HEK293T (cell line): ENCODE measurements around the gene SRMS.

Experiments
- CTCF ChIA-PET: fragments of 350-600 bp; formaldehyde crosslinking; extraction: SDS; loops from one replicate; lab custom pipeline; 2021; ENCODE audit warnings: antibody characterized with exemption, inconsistent platforms; lab: Yijun Ruan, JAX
- POLR2A ChIA-PET: fragments of 350-600 bp; formaldehyde crosslinking; extraction: SDS; loops from one replicate; lab custom pipeline; 2020; ENCODE audit warnings: antibody characterized with exemption, inconsistent platforms; lab: Yijun Ruan, JAX
- DNase-seq: peaks from one replicate; pipeline ENCODE4 v3.0.0; 2012; ENCODE audit warnings: mixed read lengths; ENCODE audit errors: extremely low spot score
- ARNT ChIP-seq: fragments of 450-650 bp; IDR thresholded peaks from 2 replicates; pipeline ENCODE4 v1.6.1; 2017; ENCODE audit warnings: mild to moderate bottlenecking
- BHLHE40 ChIP-seq: fragments of 450-650 bp; IDR thresholded peaks from 2 replicates; pipeline ENCODE4 v1.6.1; 2016; ENCODE audit warnings: mild to moderate bottlenecking, moderate library complexity, borderline replicate concordance
- CTBP1 ChIP-seq: fragments of 450-650 bp; IDR thresholded peaks from 2 replicates; pipeline ENCODE4 v1.6.1; 2016; ENCODE audit warnings: borderline replicate concordance
- ELF4 ChIP-seq: fragments of 450-650 bp; IDR thresholded peaks from 2 replicates; pipeline ENCODE4 v1.6.1; 2017; ENCODE audit warnings: antibody characterized with exemption
- FOXA1 ChIP-seq: fragments of 450-650 bp; IDR thresholded peaks from 2 replicates; pipeline ENCODE4 v1.6.1; 2016; ENCODE audit warnings: mild to moderate bottlenecking
- FOXK2 ChIP-seq: fragments of 450-650 bp; IDR thresholded peaks from 2 replicates; pipeline ENCODE4 v1.6.1; 2016; ENCODE audit warnings: mild to moderate bottlenecking
- FOXM1 ChIP-seq: fragments of 450-650 bp; IDR thresholded peaks from 2 replicates; pipeline ENCODE4 v1.6.1; 2017; ENCODE audit warnings: mild to moderate bottlenecking, borderline replicate concordance
- HDGF ChIP-seq: fragments of 450-650 bp; IDR thresholded peaks from 2 replicates; pipeline ENCODE4 v1.6.1; 2017; ENCODE audit warnings: antibody characterized with exemption, borderline replicate concordance
- L3MBTL2 ChIP-seq: fragments of 450-650 bp; conservative IDR thresholded peaks from 2 replicates; pipeline ENCODE4 v1.6.1; 2016; ENCODE audit warnings: mild to moderate bottlenecking
- LEF1 ChIP-seq: fragments of 450-650 bp; IDR thresholded peaks from 2 replicates; pipeline ENCODE4 v1.6.1; 2017; ENCODE audit warnings: mild to moderate bottlenecking, borderline replicate concordance
- NFRKB ChIP-seq: fragments of 450-650 bp; IDR thresholded peaks from 2 replicates; pipeline ENCODE4 v1.6.1; 2016; ENCODE audit warnings: mild to moderate bottlenecking, moderate library complexity
- SP1 ChIP-seq: fragments of 450-650 bp; IDR thresholded peaks from 2 replicates; pipeline ENCODE4 v1.6.1; 2017
- SUZ12 ChIP-seq: fragments of 450-650 bp; IDR thresholded peaks from 2 replicates; pipeline ENCODE4 v1.6.1; 2016; ENCODE audit warnings: mild to moderate bottlenecking
- TARDBP ChIP-seq: fragments of 450-650 bp; IDR thresholded peaks from 2 replicates; pipeline ENCODE4 v1.6.1; 2016
- ZNF384 ChIP-seq: fragments of 450-650 bp; IDR thresholded peaks from 2 replicates; pipeline ENCODE4 v1.6.1; 2016
- TF ChIP-seq, protein P1 (sequence below): fragments of 450-650 bp; IDR thresholded peaks from 2 replicates; pipeline ENCODE4 v1.6.1; 2016

The SRMS gene, protein sequence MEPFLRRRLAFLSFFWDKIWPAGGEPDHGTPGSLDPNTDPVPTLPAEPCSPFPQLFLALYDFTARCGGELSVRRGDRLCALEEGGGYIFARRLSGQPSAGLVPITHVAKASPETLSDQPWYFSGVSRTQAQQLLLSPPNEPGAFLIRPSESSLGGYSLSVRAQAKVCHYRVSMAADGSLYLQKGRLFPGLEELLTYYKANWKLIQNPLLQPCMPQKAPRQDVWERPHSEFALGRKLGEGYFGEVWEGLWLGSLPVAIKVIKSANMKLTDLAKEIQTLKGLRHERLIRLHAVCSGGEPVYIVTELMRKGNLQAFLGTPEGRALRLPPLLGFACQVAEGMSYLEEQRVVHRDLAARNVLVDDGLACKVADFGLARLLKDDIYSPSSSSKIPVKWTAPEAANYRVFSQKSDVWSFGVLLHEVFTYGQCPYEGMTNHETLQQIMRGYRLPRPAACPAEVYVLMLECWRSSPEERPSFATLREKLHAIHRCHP

DNA sequence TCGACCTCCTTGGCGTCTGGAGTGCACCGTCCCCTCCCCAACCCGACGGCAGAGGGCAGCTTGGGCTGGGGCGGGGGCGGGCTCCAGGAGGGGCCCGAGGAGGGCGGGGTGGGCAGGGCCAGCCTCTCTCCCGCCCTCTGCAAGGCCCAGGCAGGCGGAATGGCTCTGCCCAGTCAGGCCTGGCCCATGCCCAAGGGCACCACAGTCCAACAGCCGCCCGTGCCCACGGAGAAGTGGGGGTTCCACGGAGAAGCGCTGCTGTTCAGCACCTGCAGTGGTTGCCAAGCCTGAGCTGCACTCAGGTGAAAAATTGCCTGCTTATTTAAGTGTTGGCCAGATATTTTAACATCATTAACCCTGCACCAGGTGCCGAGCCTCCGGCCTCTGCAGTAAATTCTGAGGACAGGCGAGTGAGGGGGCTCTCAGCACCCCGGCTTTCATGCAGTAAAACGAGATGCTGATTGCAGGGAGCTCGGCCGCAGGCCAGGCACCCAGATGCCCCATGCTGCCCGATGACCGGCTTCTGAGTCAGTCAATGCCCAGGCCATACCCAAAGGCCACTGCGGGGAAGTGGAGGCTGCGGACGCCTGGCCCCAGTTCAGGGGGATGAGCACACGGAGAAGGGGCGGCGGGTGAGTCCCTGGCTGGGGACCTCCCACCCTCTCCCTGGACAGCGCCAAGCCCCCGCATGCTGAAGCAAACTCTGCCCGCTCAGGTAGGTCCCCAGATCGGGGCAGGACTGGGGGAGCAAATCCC is at the start of gene SRMS:
SRMS (minus strand) TSS at position 25 of the 756 bp plus-strand sequence. CDS start 286 bp downstream, outside the sequence.
- no peak for DNase-seq
- ChIA-PET POLR2A (interaction anchor here (1.1 kb wide), 1 partner anchor 27 kb away, joined by 5 read pairs; the partner anchor contains the start of gene PPDPF), CTCF (no interaction called here)
- no peak for TF ChIP-seq TARDBP
- TF ChIP-seq HDGF = no peak
- no peak for TF ChIP-seq ARNT
- TF ChIP-seq L3MBTL2 = no peak
- TF ChIP-seq SUZ12 = no peak
- TF ChIP-seq, protein P1, sequence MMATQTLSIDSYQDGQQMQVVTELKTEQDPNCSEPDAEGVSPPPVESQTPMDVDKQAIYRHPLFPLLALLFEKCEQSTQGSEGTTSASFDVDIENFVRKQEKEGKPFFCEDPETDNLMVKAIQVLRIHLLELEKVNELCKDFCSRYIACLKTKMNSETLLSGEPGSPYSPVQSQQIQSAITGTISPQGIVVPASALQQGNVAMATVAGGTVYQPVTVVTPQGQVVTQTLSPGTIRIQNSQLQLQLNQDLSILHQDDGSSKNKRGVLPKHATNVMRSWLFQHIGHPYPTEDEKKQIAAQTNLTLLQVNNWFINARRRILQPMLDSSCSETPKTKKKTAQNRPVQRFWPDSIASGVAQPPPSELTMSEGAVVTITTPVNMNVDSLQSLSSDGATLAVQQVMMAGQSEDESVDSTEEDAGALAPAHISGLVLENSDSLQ = no peak
- no peak for TF ChIP-seq FOXM1
- TF ChIP-seq BHLHE40 = no peak
- TF ChIP-seq CTBP1 = no peak
- no peak for TF ChIP-seq FOXA1
- no peak for TF ChIP-seq ZNF384
- no peak for TF ChIP-seq NFRKB
- TF ChIP-seq FOXK2 = no peak
- TF ChIP-seq SP1 = no peak
- TF ChIP-seq ELF4 = no peak
- no peak for TF ChIP-seq LEF1

- TF ChIP-seq LEF1 (no peak), TARDBP (no peak), SP1 (no peak), CTBP1 (no peak)
- no peak for DNase-seq
- CTCF ChIA-PET = no interaction called here
- POLR2A ChIA-PET = no interaction called here
Measured at GRCh38 chr20:63596423-63596822, 48.9 kb upstream of the SRMS start.

GRCh38 chr20:63595416-63596127 is 48.0 kb upstream of the SRMS start:
- POLR2A ChIA-PET = no interaction called here
- CTCF ChIA-PET = no interaction called here
- TF ChIP-seq CTBP1 = no peak
- DNase-seq = no peak

DNA sequence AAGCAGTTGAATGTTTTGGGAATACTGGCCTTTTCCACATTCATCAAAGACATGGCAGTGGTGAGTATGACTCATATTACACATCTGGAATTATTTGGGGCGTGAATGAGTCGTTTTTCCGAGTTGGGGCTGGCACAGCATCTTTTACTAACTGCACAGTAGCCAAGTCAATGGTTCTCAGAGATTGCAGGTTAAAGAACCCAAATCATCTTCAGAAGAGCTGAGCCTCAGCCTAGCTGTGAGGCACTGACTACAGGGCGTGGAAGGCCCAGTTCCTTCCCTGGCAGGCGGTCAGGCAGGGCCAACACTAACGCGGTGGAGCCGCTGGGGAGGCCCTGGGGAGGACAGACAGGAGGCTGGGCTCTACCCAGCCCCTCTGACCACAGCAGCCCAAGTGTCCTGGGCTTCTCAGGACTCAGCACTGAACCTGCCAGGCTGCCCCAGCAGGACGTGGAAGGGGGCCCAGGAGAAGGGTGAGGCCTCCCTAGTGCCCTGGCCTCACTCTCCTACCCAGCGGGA is 46.6 kb upstream of the SRMS start:
- ChIA-PET POLR2A (no interaction called here), CTCF (no interaction called here)
- no peak for TF ChIP-seq FOXA1
- TF ChIP-seq FOXK2 = no peak
- TF ChIP-seq SUZ12 = no peak
- TF ChIP-seq CTBP1 = no peak
- TF ChIP-seq LEF1 = no peak
- TF ChIP-seq NFRKB = no peak
- TF ChIP-seq TARDBP = no peak
- TF ChIP-seq, protein P1 = no peak
- TF ChIP-seq L3MBTL2 = no peak
- TF ChIP-seq ARNT = no peak
- TF ChIP-seq HDGF = no peak
- DNase-seq = no peak

- ChIA-PET POLR2A (interaction anchor here (1.3 kb wide), 1 partner anchor 18 kb away, joined by 5 read pairs; no protein-coding TSS in a partner anchor), CTCF (no interaction called here)
- no peak for TF ChIP-seq LEF1
- TF ChIP-seq ELF4 = no peak
- TF ChIP-seq ZNF384 = no peak
- no peak for TF ChIP-seq NFRKB
- no peak for TF ChIP-seq FOXK2
- no peak for TF ChIP-seq FOXA1
- TF ChIP-seq, protein P1 = no peak
- no peak for TF ChIP-seq L3MBTL2
- no peak for TF ChIP-seq HDGF
- TF ChIP-seq TARDBP = no peak
- no peak for TF ChIP-seq ARNT
- no peak for TF ChIP-seq CTBP1
- TF ChIP-seq BHLHE40 = no peak
- TF ChIP-seq SUZ12 = no peak
- no peak for TF ChIP-seq SP1
- TF ChIP-seq FOXM1 = no peak
- DNase-seq = no peak
Measured at GRCh38 chr20:63592661-63593060, 45.1 kb upstream of the SRMS start.
